HepG2 (cell line): Measurements from ENCODE around the gene PKP4. TPM values are rescaled to one million over a fixed set of nuclear protein-coding genes. Genes with fewer than 3 reads are reported as not detected.
A peak's percentile ranks its signal among the peaks of the same experiment; 100 is the strongest.

Experiments
- ESRRA ChIP-seq: sonication (generic); formaldehyde crosslinking; IDR thresholded peaks from 2 replicates; pipeline ENCODE4 v1.5.1; 2020; ENCODE audit warnings: mild to moderate bottlenecking, low read depth, missing genetic modification reagents
- GATA4 ChIP-seq: sonication (generic); IDR thresholded peaks from 2 replicates; pipeline ENCODE4 v1.6.1; 2016; ENCODE audit warnings: antibody characterized with exemption, low read depth, borderline replicate concordance
- HOXA5 ChIP-seq: sonication (generic); formaldehyde crosslinking; IDR thresholded peaks from 2 replicates; pipeline ENCODE4 v1.4.0; 2020; ENCODE audit warnings: missing genetic modification reagents
- RNF219 ChIP-seq: sonication (generic); formaldehyde crosslinking; IDR thresholded peaks from 2 replicates; pipeline ENCODE4 v1.5.0; 2020; ENCODE audit warnings: mild to moderate bottlenecking, missing genetic modification reagents
- SATB2 ChIP-seq: sonication (generic); formaldehyde crosslinking; IDR thresholded peaks from 2 replicates; pipeline ENCODE4 v1.5.0; 2020; ENCODE audit warnings: missing genetic modification reagents
- SRSF9 ChIP-seq: fragments of 200-400 bp; formaldehyde crosslinking; IDR thresholded peaks from 2 replicates; pipeline ENCODE4 v1.6.1; 2018; ENCODE audit warnings: borderline replicate concordance, mild to moderate bottlenecking, low read depth, low read length; ENCODE audit not compliant: insufficient read depth, poor library complexity, severe bottlenecking
- ZFYVE20 ChIP-seq: sonication (generic); formaldehyde crosslinking; IDR thresholded peaks from 2 replicates; pipeline ENCODE4 v1.8.0; 2023; ENCODE audit warnings: low read depth, mild to moderate bottlenecking, moderate library complexity, missing genetic modification reagents, borderline replicate concordance
- ZNF7 ChIP-seq: IDR thresholded peaks from 2 replicates; pipeline ENCODE4 v1.6.1; 2016; ENCODE audit warnings: missing biosample characterization, missing genetic modification reagents
- ZNF770 ChIP-seq: sonication (generic); formaldehyde crosslinking; IDR thresholded peaks from 2 replicates; pipeline ENCODE4 v1.5.0; 2020; ENCODE audit warnings: mild to moderate bottlenecking, missing genetic modification reagents
- polyA plus RNA-seq, 8 experiments: library from polyadenylated mRNA; depleted of rRNA in 3 of 8; stranded (reverse) in 7 of 8; unstranded in 1 of 8; fragments of >200 nt; fragmentation: Illumina TruSeq in 4 of 8; extraction: Trizol in 4 of 8; gene quantifications; 2 replicates each; pipeline versions ENCODE4 v1.2.1 to v1.2.3, GENCODE V29; 2011 to 2016; ENCODE audit warnings: low read depth in 4 of 8, missing spikeins in 1 of 8, mixed read lengths in 1 of 8; ENCODE audit not compliant: insufficient read depth in 1 of 8
- total RNA-seq, 5 experiments: library from RNA; depleted of rRNA; stranded (reverse); fragments of >200 nt; fragmentation: Illumina TruSeq; extraction: Trizol; gene quantifications; 2 replicates each; pipeline ENCODE4 v1.2.3, GENCODE V29; 2016; ENCODE audit warnings: low read depth in 1 of 5
- TF ChIP-seq, protein P1 (sequence below): IDR thresholded peaks from 2 replicates; pipeline ENCODE4 v1.6.1; 2012; ENCODE audit warnings: low read length, improper control_type of control experiment
- TF ChIP-seq, protein P2 (sequence below): sonication (generic); formaldehyde crosslinking; IDR thresholded peaks from 2 replicates; pipeline ENCODE4 v1.5.0; 2020; ENCODE audit warnings: missing genetic modification reagents
- TF ChIP-seq, protein P3 (sequence below): sonication (generic); formaldehyde crosslinking; IDR thresholded peaks from 2 replicates; pipeline ENCODE4 v1.4.0; 2020; ENCODE audit warnings: missing genetic modification reagents, borderline replicate concordance
- TF ChIP-seq, protein P4 (sequence below): sonication (generic); formaldehyde crosslinking; IDR thresholded peaks from 2 replicates; pipeline ENCODE4 v1.5.0; 2020; ENCODE audit warnings: mild to moderate bottlenecking, low read depth, missing genetic modification reagents, borderline replicate concordance

The PKP4 gene
- total and polyA plus RNA-seq, 2 of the 13 experiments (the other 11 are each of a cell fraction or from before 2014, with no cell fraction given), result 80.9 to 90.5 TPM

DNA sequence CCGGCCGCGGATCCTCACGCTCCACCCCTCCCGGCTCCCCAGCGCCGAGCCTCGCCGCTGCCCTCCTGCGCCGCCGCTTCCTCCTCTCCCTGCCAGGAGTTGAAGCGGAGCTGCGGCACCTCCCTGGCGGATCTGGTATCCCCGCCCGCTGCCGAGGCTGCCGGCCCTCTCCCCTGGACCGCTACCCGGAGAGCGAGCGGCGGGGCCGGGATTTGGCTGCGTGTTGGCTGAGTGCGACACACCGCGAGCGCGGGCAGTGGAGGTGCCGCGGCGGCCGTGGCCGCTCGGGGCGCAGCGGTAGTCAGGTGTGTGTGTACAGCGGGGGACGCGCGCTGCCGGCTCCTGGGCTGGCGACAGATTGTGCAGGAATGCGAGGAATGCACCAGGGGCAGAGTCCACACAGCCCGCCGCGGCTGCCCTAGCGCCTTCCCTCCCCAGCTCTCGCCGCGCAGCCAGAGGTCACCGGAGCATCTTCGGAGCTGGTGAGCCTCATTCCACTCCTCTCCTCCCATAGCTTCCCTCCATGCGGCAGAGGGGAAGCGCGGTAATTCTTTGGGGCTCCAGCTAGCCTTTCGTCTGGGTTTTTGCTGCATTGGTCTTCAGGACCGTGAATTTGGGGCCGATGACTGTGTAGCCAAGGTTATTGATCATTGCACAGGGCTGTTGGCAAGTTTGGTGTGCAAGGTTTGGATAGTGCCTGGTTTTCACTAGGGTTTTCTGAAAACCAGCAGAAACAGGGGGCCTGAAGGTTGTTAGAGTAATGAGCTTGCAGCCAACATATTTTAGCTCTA lies 1.3 kb downstream of the PKP4 start (continued):
- TF ChIP-seq, protein P1, sequence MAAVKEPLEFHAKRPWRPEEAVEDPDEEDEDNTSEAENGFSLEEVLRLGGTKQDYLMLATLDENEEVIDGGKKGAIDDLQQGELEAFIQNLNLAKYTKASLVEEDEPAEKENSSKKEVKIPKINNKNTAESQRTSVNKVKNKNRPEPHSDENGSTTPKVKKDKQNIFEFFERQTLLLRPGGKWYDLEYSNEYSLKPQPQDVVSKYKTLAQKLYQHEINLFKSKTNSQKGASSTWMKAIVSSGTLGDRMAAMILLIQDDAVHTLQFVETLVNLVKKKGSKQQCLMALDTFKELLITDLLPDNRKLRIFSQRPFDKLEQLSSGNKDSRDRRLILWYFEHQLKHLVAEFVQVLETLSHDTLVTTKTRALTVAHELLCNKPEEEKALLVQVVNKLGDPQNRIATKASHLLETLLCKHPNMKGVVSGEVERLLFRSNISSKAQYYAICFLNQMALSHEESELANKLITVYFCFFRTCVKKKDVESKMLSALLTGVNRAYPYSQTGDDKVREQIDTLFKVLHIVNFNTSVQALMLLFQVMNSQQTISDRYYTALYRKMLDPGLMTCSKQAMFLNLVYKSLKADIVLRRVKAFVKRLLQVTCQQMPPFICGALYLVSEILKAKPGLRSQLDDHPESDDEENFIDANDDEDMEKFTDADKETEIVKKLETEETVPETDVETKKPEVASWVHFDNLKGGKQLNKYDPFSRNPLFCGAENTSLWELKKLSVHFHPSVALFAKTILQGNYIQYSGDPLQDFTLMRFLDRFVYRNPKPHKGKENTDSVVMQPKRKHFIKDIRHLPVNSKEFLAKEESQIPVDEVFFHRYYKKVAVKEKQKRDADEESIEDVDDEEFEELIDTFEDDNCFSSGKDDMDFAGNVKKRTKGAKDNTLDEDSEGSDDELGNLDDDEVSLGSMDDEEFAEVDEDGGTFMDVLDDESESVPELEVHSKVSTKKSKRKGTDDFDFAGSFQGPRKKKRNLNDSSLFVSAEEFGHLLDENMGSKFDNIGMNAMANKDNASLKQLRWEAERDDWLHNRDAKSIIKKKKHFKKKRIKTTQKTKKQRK, result no peak
- TF ChIP-seq GATA4 (peak; percentile 55; the same call in 1 of the 2 replicates), ZFYVE20 (CRISPR knock-in tag) (peak; percentile 28; the same call in 1 of the 2 replicates), ESRRA (CRISPR knock-in tag) (peak; percentile 96), SATB2 (CRISPR knock-in tag) (peak; percentile 90), RNF219 (no peak), ZNF7 (CRISPR knock-in tag) (no peak), HOXA5 (CRISPR knock-in tag) (peak; percentile 95), SRSF9 (no peak), ZNF770 (CRISPR knock-in tag) (peak; percentile 46; the same call in 1 of the 2 replicates)
- TF ChIP-seq, protein P2, sequence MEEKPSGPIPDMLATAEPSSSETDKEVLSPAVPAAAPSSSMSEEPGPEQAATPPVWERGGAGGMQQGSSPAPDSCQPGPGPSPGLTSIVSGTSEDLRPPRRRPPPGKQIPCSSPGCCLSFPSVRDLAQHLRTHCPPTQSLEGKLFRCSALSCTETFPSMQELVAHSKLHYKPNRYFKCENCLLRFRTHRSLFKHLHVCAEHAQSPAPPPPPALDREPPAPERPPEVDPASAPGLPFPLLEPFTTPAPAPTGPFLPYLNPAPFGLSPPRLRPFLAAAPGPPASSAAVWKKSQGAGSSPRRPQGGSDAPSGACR (CRISPR knock-in tag), result peak; percentile 100
- TF ChIP-seq, protein P3, sequence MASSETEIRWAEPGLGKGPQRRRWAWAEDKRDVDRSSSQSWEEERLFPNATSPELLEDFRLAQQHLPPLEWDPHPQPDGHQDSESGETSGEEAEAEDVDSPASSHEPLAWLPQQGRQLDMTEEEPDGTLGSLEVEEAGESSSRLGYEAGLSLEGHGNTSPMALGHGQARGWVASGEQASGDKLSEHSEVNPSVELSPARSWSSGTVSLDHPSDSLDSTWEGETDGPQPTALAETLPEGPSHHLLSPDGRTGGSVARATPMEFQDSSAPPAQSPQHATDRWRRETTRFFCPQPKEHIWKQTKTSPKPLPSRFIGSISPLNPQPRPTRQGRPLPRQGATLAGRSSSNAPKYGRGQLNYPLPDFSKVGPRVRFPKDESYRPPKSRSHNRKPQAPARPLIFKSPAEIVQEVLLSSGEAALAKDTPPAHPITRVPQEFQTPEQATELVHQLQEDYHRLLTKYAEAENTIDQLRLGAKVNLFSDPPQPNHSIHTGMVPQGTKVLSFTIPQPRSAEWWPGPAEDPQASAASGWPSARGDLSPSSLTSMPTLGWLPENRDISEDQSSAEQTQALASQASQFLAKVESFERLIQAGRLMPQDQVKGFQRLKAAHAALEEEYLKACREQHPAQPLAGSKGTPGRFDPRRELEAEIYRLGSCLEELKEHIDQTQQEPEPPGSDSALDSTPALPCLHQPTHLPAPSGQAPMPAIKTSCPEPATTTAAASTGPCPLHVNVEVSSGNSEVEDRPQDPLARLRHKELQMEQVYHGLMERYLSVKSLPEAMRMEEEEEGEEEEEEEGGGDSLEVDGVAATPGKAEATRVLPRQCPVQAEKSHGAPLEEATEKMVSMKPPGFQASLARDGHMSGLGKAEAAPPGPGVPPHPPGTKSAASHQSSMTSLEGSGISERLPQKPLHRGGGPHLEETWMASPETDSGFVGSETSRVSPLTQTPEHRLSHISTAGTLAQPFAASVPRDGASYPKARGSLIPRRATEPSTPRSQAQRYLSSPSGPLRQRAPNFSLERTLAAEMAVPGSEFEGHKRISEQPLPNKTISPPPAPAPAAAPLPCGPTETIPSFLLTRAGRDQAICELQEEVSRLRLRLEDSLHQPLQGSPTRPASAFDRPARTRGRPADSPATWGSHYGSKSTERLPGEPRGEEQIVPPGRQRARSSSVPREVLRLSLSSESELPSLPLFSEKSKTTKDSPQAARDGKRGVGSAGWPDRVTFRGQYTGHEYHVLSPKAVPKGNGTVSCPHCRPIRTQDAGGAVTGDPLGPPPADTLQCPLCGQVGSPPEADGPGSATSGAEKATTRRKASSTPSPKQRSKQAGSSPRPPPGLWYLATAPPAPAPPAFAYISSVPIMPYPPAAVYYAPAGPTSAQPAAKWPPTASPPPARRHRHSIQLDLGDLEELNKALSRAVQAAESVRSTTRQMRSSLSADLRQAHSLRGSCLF, result peak; percentile 24; the same call in 1 of the 2 replicates
- TF ChIP-seq, protein P4, sequence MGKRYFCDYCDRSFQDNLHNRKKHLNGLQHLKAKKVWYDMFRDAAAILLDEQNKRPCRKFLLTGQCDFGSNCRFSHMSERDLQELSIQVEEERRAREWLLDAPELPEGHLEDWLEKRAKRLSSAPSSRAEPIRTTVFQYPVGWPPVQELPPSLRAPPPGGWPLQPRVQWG (CRISPR knock-in tag), result no peak
